CD4-positive, alpha-beta T cell treated with Interleukin-10 for 1 hour (primary cell): ENCODE results near the gene TCERG1.

Source experiments
- DNase-seq: peaks from one replicate; pipeline ENCODE4 v3.0.0-alpha.2; 2020

Gene TCERG1

GRCh38 chr5:146458894-146459293 is 11.8 kb downstream of the TCERG1 start:
- no peak for DNase-seq

DNA sequence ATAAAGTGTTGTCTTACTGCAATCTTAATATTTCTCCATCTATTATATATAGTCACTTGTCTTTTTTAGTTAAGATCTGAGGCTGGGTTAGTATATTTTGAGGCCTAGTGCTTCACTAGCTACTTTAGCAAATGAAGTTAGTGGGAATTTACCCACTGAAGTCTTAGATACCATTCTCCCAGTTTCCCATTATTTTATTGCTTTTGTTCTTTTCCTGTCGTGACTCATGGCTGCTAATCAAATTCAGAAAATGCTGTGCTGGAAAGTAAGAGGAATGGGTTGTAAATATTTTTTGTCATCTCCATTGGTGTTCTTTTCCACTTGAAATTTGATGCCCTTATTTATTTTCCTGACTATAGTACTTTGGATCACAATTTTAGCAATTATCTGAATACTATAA is 14.2 kb downstream of the TCERG1 start:
- no peak for DNase-seq

- DNase-seq, result no peak
Measured at GRCh38 chr5:146463446-146463845, 16.3 kb downstream of the TCERG1 start.

GRCh38 chr5:146466521-146467349 is 19.6 kb downstream of the TCERG1 start:
- DNase-seq, result no peak

- DNase-seq, result no peak
Measured at GRCh38 chr5:146467760-146468159, 20.6 kb downstream of the TCERG1 start.

GRCh38 chr5:146474065-146474464 is 26.9 kb downstream of the TCERG1 start:
- no peak for DNase-seq

GRCh38 chr5:146475190-146475780 is 28.2 kb downstream of the TCERG1 start:
- DNase-seq, result no peak

GRCh38 chr5:146475906-146476305 is 28.8 kb downstream of the TCERG1 start:
- DNase-seq, result no peak

- DNase-seq, result no peak
Measured at GRCh38 chr5:146482775-146483174, 35.6 kb downstream of the TCERG1 start.

DNA sequence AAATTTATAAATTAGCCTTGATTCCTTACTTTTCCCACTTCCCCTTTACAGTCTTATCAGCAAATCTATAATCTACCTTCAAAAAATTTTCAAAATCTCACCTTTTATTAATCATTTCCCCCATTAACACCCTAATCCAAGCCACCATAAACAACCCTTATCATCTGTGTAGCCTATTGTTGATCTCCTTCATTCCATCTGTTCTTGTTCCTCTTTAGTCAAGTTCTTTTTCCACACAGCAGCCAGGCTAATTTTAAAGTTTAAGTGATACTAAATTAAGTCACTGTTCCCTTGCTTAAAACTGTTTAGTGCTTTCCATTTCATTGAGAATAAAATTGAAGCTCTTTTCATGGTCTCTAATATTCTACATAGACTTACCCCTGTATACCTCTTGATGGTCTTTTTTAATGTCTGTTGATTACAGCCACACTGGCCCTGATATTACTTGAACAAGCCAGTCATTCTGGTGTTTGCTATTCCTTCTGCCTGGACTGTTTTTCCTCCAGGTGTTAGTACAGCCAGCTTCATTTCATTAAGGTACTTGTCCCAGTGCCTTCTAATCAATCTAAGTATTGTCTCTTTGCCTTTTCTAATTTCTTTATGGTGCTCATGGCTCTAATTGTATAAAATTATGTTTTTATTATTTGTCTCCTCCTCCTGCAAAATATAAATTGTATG is 37.7 kb downstream of the TCERG1 start:
- DNase-seq, result no peak

DNA sequence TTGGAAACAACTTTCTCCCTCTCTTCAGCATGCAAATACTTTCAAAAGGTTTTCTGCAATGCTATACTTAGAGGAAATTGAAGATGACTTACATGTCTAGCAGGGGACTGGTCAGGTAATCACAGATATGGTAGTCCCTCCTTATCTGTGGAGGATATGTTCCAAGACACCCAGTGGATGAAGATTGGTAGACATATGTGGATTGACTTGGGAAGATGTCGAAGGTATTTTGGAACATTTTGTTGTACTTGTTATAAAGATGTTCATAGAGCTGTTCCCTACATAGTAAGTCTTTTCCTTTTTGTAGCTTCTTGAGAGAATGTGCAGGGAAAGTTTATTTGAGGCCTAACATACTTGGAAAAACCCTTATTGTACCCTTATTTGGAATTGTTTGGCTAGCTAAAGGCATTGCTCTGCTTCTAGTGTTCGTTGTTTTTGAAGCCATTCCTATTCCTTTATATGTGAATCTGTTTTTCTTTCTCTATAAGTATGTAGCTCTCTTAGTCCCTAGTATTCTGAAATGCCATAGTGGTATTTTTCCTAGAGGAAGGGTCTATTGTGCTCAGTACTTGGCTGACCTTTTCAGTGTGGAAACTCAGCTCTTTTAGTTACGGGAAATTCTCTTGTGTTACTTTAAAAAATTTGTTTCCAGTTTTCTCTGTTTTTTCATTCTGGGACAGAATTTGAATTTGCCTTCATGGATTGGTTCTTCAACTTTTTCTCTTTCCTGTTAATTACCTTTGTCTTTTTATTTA is 43.1 kb downstream of the TCERG1 start:
- no peak for DNase-seq

- no peak for DNase-seq
Measured at GRCh38 chr5:146494656-146495055, 47.5 kb downstream of the TCERG1 start.

- DNase-seq, result no peak
Measured at GRCh38 chr5:146499680-146500079, 52.5 kb downstream of the TCERG1 start.

DNA sequence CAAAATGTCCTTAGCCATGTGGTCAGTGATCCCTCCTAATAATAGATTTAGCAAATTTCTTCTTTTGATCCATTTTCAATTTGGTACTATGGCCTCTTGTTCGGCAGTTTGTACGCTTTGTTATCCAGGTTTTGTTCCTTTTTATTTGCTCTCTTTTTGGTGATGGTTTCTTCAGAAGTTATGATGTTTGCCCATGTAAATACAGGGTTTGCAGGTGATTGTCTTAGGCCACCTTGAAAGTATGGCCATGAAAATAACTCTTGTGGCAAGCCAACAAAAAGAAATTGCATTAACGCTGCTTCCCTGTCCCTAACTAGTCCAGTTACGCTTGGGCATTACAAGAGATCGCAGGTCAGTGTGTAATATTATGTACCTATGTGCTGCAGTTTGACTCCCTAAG is 60.3 kb downstream of the TCERG1 start:
- DNase-seq, result no peak

DNA sequence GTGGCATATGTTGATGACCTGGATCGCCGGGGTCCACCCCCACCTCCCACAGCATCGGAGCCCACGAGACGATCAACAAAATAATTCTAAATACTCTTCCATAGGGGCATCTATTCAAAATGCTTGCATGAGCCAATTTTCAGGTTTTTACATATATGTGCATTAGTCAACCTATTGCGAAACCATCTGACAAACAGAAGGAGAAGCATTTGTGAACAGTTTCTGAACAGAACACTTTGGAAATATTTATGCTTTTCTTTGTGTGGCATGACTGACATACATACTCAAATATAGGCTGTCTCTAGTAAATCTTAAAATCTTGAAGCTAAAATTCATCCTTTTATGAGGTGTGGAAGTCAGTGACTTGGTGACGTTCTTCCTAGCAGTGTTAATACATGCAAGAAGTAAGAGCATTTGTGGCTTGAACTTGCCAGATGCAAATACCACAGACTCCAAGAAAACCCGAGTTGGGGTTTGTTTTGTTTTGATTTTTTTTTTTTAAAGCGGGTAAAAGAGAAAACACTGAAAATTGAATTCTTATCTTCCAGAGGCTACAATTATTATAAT is 63.5 kb downstream of the TCERG1 start:
- DNase-seq, result no peak

GRCh38 chr5:146513462-146513861 is 66.3 kb downstream of the TCERG1 start:
- no peak for DNase-seq

DNA sequence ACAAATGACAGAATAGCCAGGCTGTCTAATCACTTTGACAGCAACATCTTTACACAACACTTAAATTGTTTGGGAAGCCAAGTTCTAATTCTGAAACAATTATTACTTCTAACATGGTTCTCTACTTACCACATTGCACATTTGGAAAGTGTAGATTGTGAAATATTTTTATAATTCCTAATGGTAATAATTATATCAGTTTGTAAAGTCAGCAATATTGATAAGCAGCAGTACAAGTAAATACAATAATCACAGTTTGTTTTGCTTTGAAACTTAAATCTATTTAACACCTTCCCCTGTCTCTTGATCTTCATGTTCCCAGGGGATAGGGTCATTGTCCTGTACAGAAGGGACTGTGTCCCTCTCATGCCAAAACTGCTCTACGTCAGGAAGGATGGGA is 67.4 kb downstream of the TCERG1 start:
- DNase-seq, result no peak

GRCh38 chr5:146515473-146516150 is 68.5 kb downstream of the TCERG1 start:
- DNase-seq, result no peak

DNA sequence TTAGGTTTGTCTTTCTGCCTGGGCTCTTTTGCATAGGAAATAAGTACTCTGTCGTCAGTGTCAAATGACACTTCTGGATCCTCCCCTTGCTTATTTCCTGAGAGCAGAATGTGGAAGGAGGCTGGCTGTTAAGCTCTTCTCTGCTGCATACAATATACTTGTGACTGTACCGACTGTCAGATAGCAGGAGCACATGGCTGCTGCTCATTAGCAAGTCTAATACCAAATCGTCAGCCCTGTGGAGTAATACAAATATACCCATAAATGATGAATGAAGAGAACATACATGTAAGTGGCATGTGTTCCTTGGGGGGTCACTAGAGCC is 69.0 kb downstream of the TCERG1 start, which contains the start of gene GPR151:
GPR151 (minus strand) TSS at position 40 of the 325 bp plus-strand sequence. CDS start 77 bp downstream, outside the sequence.
- no peak for DNase-seq

- DNase-seq, result no peak
Measured at GRCh38 chr5:146519554-146519953, 72.4 kb downstream of the TCERG1 start.

GRCh38 chr5:146520731-146521130 is 73.6 kb downstream of the TCERG1 start:
- no peak for DNase-seq

DNA sequence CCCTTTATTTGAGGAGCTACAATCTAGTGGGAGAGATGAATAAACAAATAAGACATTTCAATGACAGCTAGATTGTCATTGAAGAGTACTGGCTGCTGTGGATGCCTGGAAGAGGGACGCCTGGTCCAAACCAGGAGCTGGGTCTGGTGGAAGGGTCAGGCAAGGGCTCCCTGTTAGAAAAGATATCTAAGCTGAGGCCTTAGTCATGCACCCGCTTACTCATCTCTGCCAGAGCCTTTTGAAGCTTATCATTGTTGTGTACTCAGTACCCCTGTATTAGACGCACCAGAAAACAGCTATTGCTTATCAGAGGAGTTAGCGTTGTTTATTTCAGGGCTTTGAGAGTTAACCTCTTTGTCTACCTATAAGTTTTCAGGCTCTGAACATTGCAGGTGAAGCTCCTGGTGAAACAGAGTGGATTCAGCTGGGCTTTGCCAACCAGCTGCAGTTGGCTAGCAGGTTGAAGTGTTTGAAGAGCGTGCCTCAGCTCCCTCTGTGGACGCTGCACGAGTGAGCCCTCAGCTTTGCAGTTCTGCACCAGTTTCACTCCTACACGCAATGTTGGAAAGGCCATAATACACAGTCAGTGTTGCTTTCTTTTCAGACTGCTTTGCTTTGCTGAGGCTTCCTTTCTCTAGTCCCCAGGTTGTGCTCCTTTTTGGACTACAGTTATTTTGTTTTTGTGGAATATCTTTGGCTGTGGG is 74.4 kb downstream of the TCERG1 start:
- no peak for DNase-seq
